ENCODE measurements around the gene OSBP2. TPM values are rescaled to one million over a fixed set of nuclear protein-coding genes. Genes with fewer than 3 reads are reported as not detected.

OSBP2 gene
- total and polyA plus RNA-seq, 10 of the 15 experiments (the other 5 are each of a cell fraction or from before 2014, with no cell fraction given): 0.11 to 7.7 (median 3.6) TPM

DNA sequence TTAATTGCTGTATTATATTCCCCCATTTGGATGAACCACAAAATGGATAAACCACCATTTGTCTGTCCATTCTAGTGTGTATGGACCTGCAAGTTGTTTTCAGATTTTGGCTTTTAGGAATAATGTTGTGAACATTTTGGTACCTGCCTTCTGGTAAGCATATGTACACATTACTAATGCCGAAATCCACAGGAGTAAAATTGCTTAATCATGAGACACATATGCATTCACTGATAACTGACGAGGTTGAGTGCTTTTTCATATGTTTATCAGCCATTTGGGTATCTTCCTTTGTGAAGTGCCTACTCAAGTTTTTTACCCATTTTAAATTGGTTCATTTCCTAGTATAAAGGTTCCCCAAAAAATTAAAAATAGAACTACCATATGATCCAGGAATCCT is 34.2 kb downstream of the OSBP2 start:
- ATAC-seq (no peak), FAIRE-seq (no peak), DNase-seq (ENCODE audit: low read depth, low spot score) (no peak)
- POLR2A ChIA-PET: no interaction called here
- 39% methylated on average over 2 of the region's 2 CpGs for WGBS (ENCODE audit: insufficient coverage, insufficient replicate concordance, low lambda C conversion rate, missing lambda C conversion rate)
- intact Hi-C loops (cut with micrococcal nuclease; ENCODE audit: unreplicated experiment) (no loop called here), in situ Hi-C loops (cut with MboI) (no loop called here)
- H3K79me2 ChIP-seq (ENCODE audit: control insufficient read depth, insufficient read depth, low read length): no peaks in the 10 kb centered on the region
- no peak overlapping the region for H3K9ac ChIP-seq (ENCODE audit: control insufficient read depth, insufficient read depth, low read length)
- SMC1A ChIA-PET (ENCODE audit: uncharacterized antibody, unreplicated experiment): no interaction called here
- no TSS peak for BruUV-seq (replicated peaks)
- no peaks in the 10 kb centered on the region; a peak in 1 of 4 replicates for H3K36me3 ChIP-seq (ENCODE audit: control insufficient read depth in 2 of 2, insufficient read depth in 2 of 2, low read length in 1 of 2)
- no peaks in the 10 kb centered on the region for H4K20me1 ChIP-seq (ENCODE audit: control insufficient read depth, insufficient read depth)
- TF ChIP-seq, protein P1, sequence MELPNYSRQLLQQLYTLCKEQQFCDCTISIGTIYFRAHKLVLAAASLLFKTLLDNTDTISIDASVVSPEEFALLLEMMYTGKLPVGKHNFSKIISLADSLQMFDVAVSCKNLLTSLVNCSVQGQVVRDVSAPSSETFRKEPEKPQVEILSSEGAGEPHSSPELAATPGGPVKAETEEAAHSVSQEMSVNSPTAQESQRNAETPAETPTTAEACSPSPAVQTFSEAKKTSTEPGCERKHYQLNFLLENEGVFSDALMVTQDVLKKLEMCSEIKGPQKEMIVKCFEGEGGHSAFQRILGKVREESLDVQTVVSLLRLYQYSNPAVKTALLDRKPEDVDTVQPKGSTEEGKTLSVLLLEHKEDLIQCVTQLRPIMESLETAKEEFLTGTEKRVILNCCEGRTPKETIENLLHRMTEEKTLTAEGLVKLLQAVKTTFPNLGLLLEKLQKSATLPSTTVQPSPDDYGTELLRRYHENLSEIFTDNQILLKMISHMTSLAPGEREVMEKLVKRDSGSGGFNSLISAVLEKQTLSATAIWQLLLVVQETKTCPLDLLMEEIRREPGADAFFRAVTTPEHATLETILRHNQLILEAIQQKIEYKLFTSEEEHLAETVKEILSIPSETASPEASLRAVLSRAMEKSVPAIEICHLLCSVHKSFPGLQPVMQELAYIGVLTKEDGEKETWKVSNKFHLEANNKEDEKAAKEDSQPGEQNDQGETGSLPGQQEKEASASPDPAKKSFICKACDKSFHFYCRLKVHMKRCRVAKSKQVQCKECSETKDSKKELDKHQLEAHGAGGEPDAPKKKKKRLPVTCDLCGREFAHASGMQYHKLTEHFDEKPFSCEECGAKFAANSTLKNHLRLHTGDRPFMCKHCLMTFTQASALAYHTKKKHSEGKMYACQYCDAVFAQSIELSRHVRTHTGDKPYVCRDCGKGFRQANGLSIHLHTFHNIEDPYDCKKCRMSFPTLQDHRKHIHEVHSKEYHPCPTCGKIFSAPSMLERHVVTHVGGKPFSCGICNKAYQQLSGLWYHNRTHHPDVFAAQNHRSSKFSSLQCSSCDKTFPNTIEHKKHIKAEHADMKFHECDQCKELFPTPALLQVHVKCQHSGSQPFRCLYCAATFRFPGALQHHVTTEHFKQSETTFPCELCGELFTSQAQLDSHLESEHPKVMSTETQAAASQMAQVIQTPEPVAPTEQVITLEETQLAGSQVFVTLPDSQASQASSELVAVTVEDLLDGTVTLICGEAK (IDR thresholded peaks at IDR 0.05; ENCODE audit: borderline replicate concordance): no peak
- TF ChIP-seq, protein P2, sequence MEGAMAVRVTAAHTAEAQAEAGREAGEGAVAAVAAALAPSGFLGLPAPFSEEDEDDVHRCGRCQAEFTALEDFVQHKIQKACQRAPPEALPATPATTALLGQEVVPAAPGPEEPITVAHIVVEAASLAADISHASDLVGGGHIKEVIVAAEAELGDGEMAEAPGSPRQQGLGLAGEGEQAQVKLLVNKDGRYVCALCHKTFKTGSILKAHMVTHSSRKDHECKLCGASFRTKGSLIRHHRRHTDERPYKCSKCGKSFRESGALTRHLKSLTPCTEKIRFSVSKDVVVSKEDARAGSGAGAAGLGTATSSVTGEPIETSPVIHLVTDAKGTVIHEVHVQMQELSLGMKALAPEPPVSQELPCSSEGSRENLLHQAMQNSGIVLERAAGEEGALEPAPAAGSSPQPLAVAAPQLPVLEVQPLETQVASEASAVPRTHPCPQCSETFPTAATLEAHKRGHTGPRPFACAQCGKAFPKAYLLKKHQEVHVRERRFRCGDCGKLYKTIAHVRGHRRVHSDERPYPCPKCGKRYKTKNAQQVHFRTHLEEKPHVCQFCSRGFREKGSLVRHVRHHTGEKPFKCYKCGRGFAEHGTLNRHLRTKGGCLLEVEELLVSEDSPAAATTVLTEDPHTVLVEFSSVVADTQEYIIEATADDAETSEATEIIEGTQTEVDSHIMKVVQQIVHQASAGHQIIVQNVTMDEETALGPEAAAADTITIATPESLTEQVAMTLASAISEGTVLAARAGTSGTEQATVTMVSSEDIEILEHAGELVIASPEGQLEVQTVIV (IDR thresholded peaks at IDR 0.05; ENCODE audit: borderline replicate concordance, partially characterized antibody): no peak
- RAD21 ChIA-PET (ENCODE audit: unreplicated experiment): no interaction called here
- CTCF ChIA-PET: no interaction called here
- no peak overlapping the region for H3K27ac ChIP-seq (ENCODE audit: control insufficient read depth, insufficient read depth)
- H3K4me2 ChIP-seq (ENCODE audit: control insufficient read depth, insufficient read depth): no peak overlapping the region
- H3K27me3 ChIP-seq (replicated peaks in 1 of 2; ENCODE audit: control insufficient read depth in 2 of 2, insufficient read depth in 2 of 2, low read length in 1 of 2): no peaks in the 10 kb centered on the region
- H3K4me3 ChIP-seq: no peak overlapping the region
- no peak overlapping the region for H2AFZ ChIP-seq (ENCODE audit: control insufficient read depth, low read depth, low read length)
- no peaks in the 10 kb centered on the region for H3K4me1 ChIP-seq (ENCODE audit: control insufficient read depth, insufficient read depth, low read length)
- no peaks in the 10 kb centered on the region for H3K9me3 ChIP-seq (replicated peaks; ENCODE audit: control insufficient read depth, insufficient read depth, low read length)
